ENCODE results near the gene DRD2.

Gene DRD2

GRCh38 chr11:113363996-113364641 lies 111.1 kb downstream of the DRD2 start:
- no peak for FAIRE-seq

- FAIRE-seq = no peak
Measured at GRCh38 chr11:113363406-113363805, 111.8 kb downstream of the DRD2 start.

Data from TTC549 (cell line).